HepG2 (cell line): ENCODE measurements around the gene RNF114. TPM values are rescaled to one million over a fixed set of nuclear protein-coding genes. Genes with fewer than 3 reads are reported as not detected.

Source experiments
- HNRNPK ChIP-seq: fragments of 200-400 bp; formaldehyde crosslinking; IDR thresholded peaks from 2 replicates; pipeline ENCODE4 v1.6.1; 2018; ENCODE audit warnings: low read length, low read depth, moderate library complexity, mild to moderate bottlenecking; ENCODE audit not compliant: poor library complexity, severe bottlenecking
- KAT2B ChIP-seq: fragments of 150-350 bp; IDR thresholded peaks from 2 replicates; pipeline ENCODE4 v1.6.1; 2014; ENCODE audit warnings: low read depth, low read length, borderline replicate concordance
- KMT2A ChIP-seq: sonication (generic); formaldehyde crosslinking; IDR thresholded peaks from 2 replicates; pipeline ENCODE4 v1.4.0; 2020; ENCODE audit warnings: missing genetic modification reagents
- LRRFIP1 ChIP-seq: sonication (generic); formaldehyde crosslinking; conservative IDR thresholded peaks from 2 replicates; pipeline ENCODE4 v1.4.0; 2020; ENCODE audit warnings: missing genetic modification reagents
- NFKB2 ChIP-seq: sonication (generic); formaldehyde crosslinking; IDR thresholded peaks from 2 replicates; pipeline ENCODE4 v1.4.0; 2020; ENCODE audit warnings: missing genetic modification reagents, borderline replicate concordance
- RERE ChIP-seq: IDR thresholded peaks from 2 replicates; pipeline ENCODE4 v1.6.1; 2016; ENCODE audit warnings: low read depth, missing genetic modification reagents, missing compliant biosample characterization
- TP53 ChIP-seq: sonication (generic); formaldehyde crosslinking; conservative IDR thresholded peaks from 2 replicates; pipeline ENCODE4 v1.4.0; 2020; ENCODE audit warnings: missing genetic modification reagents
- U2AF2 ChIP-seq: fragments of 200-400 bp; formaldehyde crosslinking; IDR thresholded peaks from 2 replicates; pipeline ENCODE4 v1.6.1; 2017; ENCODE audit warnings: low read depth, mild to moderate bottlenecking, low read length
- ZNF280B ChIP-seq: sonication (generic); formaldehyde crosslinking; IDR thresholded peaks from 2 replicates; pipeline ENCODE4 v1.5.0; 2020; ENCODE audit warnings: missing genetic modification reagents, mild to moderate bottlenecking, borderline replicate concordance
- ZNF609 ChIP-seq: sonication (generic); formaldehyde crosslinking; IDR thresholded peaks from 2 replicates; pipeline ENCODE4 v1.4.0; 2020; ENCODE audit warnings: mild to moderate bottlenecking, missing genetic modification reagents, borderline replicate concordance
- ZNF720 ChIP-seq: sonication (generic); formaldehyde crosslinking; IDR thresholded peaks from 2 replicates; pipeline ENCODE4 v1.4.0; 2020; ENCODE audit warnings: missing genetic modification reagents
- ZNF784 ChIP-seq: sonication (generic); formaldehyde crosslinking; IDR thresholded peaks from 2 replicates; pipeline ENCODE4 v1.5.1; 2020; ENCODE audit warnings: missing genetic modification reagents, mild to moderate bottlenecking, borderline replicate concordance
- polyA plus RNA-seq, 8 experiments: library from polyadenylated mRNA; depleted of rRNA in 3 of 8; stranded (reverse) in 7 of 8; unstranded in 1 of 8; fragments of >200 nt; fragmentation: Illumina TruSeq in 4 of 8; extraction: Trizol in 4 of 8; gene quantifications; 2 replicates each; pipeline versions ENCODE4 v1.2.1 to v1.2.3, GENCODE V29; 2011 to 2016; ENCODE audit warnings: low read depth in 4 of 8, missing spikeins in 1 of 8, mixed read lengths in 1 of 8; ENCODE audit not compliant: insufficient read depth in 1 of 8
- total RNA-seq, 5 experiments: library from RNA; depleted of rRNA; stranded (reverse); fragments of >200 nt; fragmentation: Illumina TruSeq; extraction: Trizol; gene quantifications; 2 replicates each; pipeline ENCODE4 v1.2.3, GENCODE V29; 2016; ENCODE audit warnings: low read depth in 1 of 5

The RNF114 gene
- total and polyA plus RNA-seq, 2 of the 13 experiments (the other 11 are each of a cell fraction or from before 2014, with no cell fraction given): 119 to 126 TPM

GRCh38 chr20:49948809-49949507, 12.8 kb downstream of the RNF114 start (continued):
- TF ChIP-seq ZNF609 (CRISPR knock-in tag) (0 out of 2 replicates have a peak, but pooled peaks have one; percentile 38), TP53 (CRISPR knock-in tag) (no peak), ZNF280B (CRISPR knock-in tag) (no peak), ZNF720 (CRISPR knock-in tag) (no peak), KAT2B (no peak), NFKB2 (CRISPR knock-in tag) (no peak), RERE (CRISPR knock-in tag) (no peak), HNRNPK (no peak), LRRFIP1 (no peak), KMT2A (CRISPR knock-in tag) (no peak), ZNF784 (CRISPR knock-in tag) (no peak), U2AF2 (no peak)
